H9 (cell line): ENCODE measurements around the gene TRHDE. TPM values are rescaled to one million over a fixed set of nuclear protein-coding genes. Genes with fewer than 3 reads are reported as not detected.

Source experiments
- DNase-seq: peaks from one replicate; pipeline ENCODE4 v3.0.0-alpha.2; 2017
- H2AFZ ChIP-seq: one replicate; pipeline ENCODE4 v1.6.1; 2013; ENCODE audit warnings: mild to moderate bottlenecking, low read length, control low read depth, moderate library complexity
- H2AK5ac ChIP-seq: 2 replicates; pipeline ENCODE4 v1.6.1; 2013; ENCODE audit warnings: low read length, control low read depth, mixed read lengths; ENCODE audit not compliant: insufficient read length
- H2BK120ac ChIP-seq: one replicate; pipeline ENCODE4 v1.6.1; 2013; ENCODE audit warnings: low read depth, mild to moderate bottlenecking, low read length, control low read depth, inconsistent platforms; ENCODE audit not compliant: poor library complexity, severe bottlenecking
- H2BK12ac ChIP-seq: 2 replicates; pipeline ENCODE4 v1.6.1; 2013; ENCODE audit warnings: low read length, control low read depth, mixed read lengths, low read depth; ENCODE audit not compliant: insufficient read length
- H2BK15ac ChIP-seq: 2 replicates; pipeline ENCODE4 v1.6.1; 2013; ENCODE audit warnings: low read depth, low read length, control low read depth
- H2BK20ac ChIP-seq: one replicate; pipeline ENCODE4 v1.6.1; 2013; ENCODE audit warnings: low read depth, mild to moderate bottlenecking, low read length, control low read depth, inconsistent platforms; ENCODE audit not compliant: poor library complexity, severe bottlenecking
- H2BK5ac ChIP-seq: 2 replicates; pipeline ENCODE4 v1.6.1; 2013; ENCODE audit warnings: low read length, control low read depth, mixed read lengths; ENCODE audit not compliant: insufficient read length
- H3K14ac ChIP-seq: 2 replicates; pipeline ENCODE4 v1.6.1; 2013; ENCODE audit warnings: low read length, control low read depth; ENCODE audit not compliant: insufficient read depth
- H3K18ac ChIP-seq: 2 replicates; pipeline ENCODE4 v1.6.1; 2013; ENCODE audit warnings: low read depth, mild to moderate bottlenecking, mixed read lengths, low read length, control low read depth; ENCODE audit not compliant: insufficient read length
- H3K23ac ChIP-seq: 2 replicates; pipeline ENCODE4 v1.6.1; 2013; ENCODE audit warnings: low read length, control low read depth, mixed read lengths, low read depth; ENCODE audit not compliant: insufficient read length
- H3K23me2 ChIP-seq: 2 replicates; pipeline ENCODE4 v1.6.1; 2013; ENCODE audit warnings: low read depth, mild to moderate bottlenecking, mixed read lengths, low read length, control low read depth; ENCODE audit not compliant: insufficient read length, poor library complexity, severe bottlenecking
- H3K27ac ChIP-seq: 2 replicates; pipeline ENCODE4 v1.5.1; 2013; ENCODE audit warnings: low read length, control low read depth, mixed read lengths, low read depth; ENCODE audit not compliant: insufficient read length
- H3K27me3 ChIP-seq: 2 replicates; pipeline ENCODE4 v1.6.1; 2013; ENCODE audit warnings: low read length, control low read depth, inconsistent platforms; ENCODE audit not compliant: insufficient read depth
- H3K4ac ChIP-seq: 2 replicates; pipeline ENCODE4 v1.6.1; 2013; ENCODE audit warnings: low read depth, mild to moderate bottlenecking, control low read depth, inconsistent platforms, low read length, moderate library complexity
- H3K4me1 ChIP-seq: 2 replicates; pipeline ENCODE4 v1.6.1; 2013; ENCODE audit warnings: low read length, control low read depth, inconsistent platforms; ENCODE audit not compliant: insufficient read depth
- H3K4me2 ChIP-seq: 2 replicates; pipeline ENCODE4 v1.6.1; 2013; ENCODE audit warnings: low read length, control low read depth, mixed read lengths; ENCODE audit not compliant: insufficient read length, insufficient read depth
- H3K56ac ChIP-seq: 2 replicates; pipeline ENCODE4 v1.6.1; 2013; ENCODE audit warnings: low read depth, mild to moderate bottlenecking, mixed read lengths, low read length, control low read depth; ENCODE audit not compliant: insufficient read length
- H3K79me1 ChIP-seq: 2 replicates; pipeline ENCODE4 v1.6.1; 2013; ENCODE audit warnings: low read depth, mild to moderate bottlenecking, moderate library complexity, low read length, control low read depth, inconsistent platforms; ENCODE audit not compliant: insufficient read depth, poor library complexity, severe bottlenecking
- H3K79me2 ChIP-seq: 2 replicates; pipeline ENCODE4 v1.6.1; 2013; ENCODE audit warnings: low read length, control low read depth, inconsistent platforms; ENCODE audit not compliant: insufficient read depth
- H3K9ac ChIP-seq: 2 replicates; pipeline ENCODE4 v1.6.1; 2013; ENCODE audit warnings: low read length, control low read depth, mixed read lengths; ENCODE audit not compliant: insufficient read length; ENCODE audit errors: extremely low read depth
- H3K9me3 ChIP-seq: one replicate; pipeline ENCODE4 v1.6.1; 2013; ENCODE audit warnings: low read depth, low read length, inconsistent platforms; ENCODE audit not compliant: control insufficient read depth
- H3T11ph ChIP-seq: one replicate; pipeline ENCODE4 v1.6.1; 2013; ENCODE audit warnings: mild to moderate bottlenecking, low read length, control low read depth, inconsistent platforms
- H4K20me1 ChIP-seq: one replicate; pipeline ENCODE4 v1.6.1; 2013; ENCODE audit not compliant: control insufficient read depth, insufficient read length, insufficient read depth
- H4K5ac ChIP-seq: 2 replicates; pipeline ENCODE4 v1.6.1; 2013; ENCODE audit warnings: low read depth, mild to moderate bottlenecking, mixed read lengths, low read length, control low read depth; ENCODE audit not compliant: insufficient read length
- H4K8ac ChIP-seq: replicated peaks from 2 replicates; pipeline ENCODE4 v1.6.1; 2013; ENCODE audit warnings: low read length, control low read depth, mixed read lengths, low read depth; ENCODE audit not compliant: insufficient read length
- H4K91ac ChIP-seq: 2 replicates; pipeline ENCODE4 v1.6.1; 2013; ENCODE audit warnings: low read depth, mild to moderate bottlenecking, moderate library complexity, mixed read lengths, low read length, control low read depth; ENCODE audit not compliant: insufficient read length
- H3K27ac Mint-ChIP-seq, 3 experiments: 2 replicates in 2 of 3; 3 replicates in 1 of 3; pipeline ENCODE4 v1.8.0; 2020 to 2021; ENCODE audit warnings: mixed read lengths in 3 of 3, mild to moderate bottlenecking in 1 of 3, moderate library complexity in 1 of 3
- H3K27me3 Mint-ChIP-seq: 2 replicates; pipeline ENCODE4 v1.8.0; 2021; ENCODE audit warnings: low read depth, mild to moderate bottlenecking, moderate library complexity, mixed read lengths
- H3K36me3 Mint-ChIP-seq, 3 experiments: 2 replicates in 2 of 3; 3 replicates in 1 of 3; pipeline ENCODE4 v1.8.0; 2020 to 2021; ENCODE audit warnings: low read depth in 3 of 3, mixed read lengths in 3 of 3; ENCODE audit not compliant: insufficient read depth in 1 of 3
- H3K4me1 Mint-ChIP-seq, 2 experiments: 2 replicates each; pipeline ENCODE4 v1.8.0; 2020; ENCODE audit warnings: mixed read lengths in 2 of 2
- H3K4me3 Mint-ChIP-seq, 2 experiments: 2 replicates in 1 of 2; 3 replicates in 1 of 2; pipeline ENCODE4 v1.8.0; 2020 to 2021; ENCODE audit warnings: mild to moderate bottlenecking in 2 of 2, mixed read lengths in 2 of 2, moderate library complexity in 1 of 2
- H3K9me3 Mint-ChIP-seq, 2 experiments: 2 replicates in 1 of 2; 3 replicates in 1 of 2; pipeline ENCODE4 v1.8.0; 2020; ENCODE audit warnings: mild to moderate bottlenecking in 2 of 2, mixed read lengths in 2 of 2, moderate library complexity in 1 of 2
- CTCF ChIP-seq: fragments of 200-600 bp; sonication (generic); conservative IDR thresholded peaks from 3 replicates; pipeline ENCODE4 v1.8.0; 2021; ENCODE audit warnings: antibody characterized with exemption, mild to moderate bottlenecking
- WGBS: extraction: QIAGEN DNeasy Blood & Tissue Kit; methylation state at CpG from one replicate; pipeline ENCODE4 v1.1.7; 2013; ENCODE audit warnings: missing lambda C conversion rate, low lambda C conversion rate, mixed read lengths; ENCODE audit not compliant: insufficient read length; ENCODE audit errors: extremely low coverage; 5-methylcytosine and 5-hydroxymethylcytosine counted together
- total RNA-seq: library from RNA; stranded (reverse); gene quantifications from 2 replicates; pipeline ENCODE4 v1.2.1, GENCODE V29; 2021

The TRHDE gene
- total RNA-seq, 1 experiment from 2014 or later, result 1.0 TPM

GRCh38 chr12:72337946-72338345 lies 65.8 kb downstream of the TRHDE start:
- H4K5ac ChIP-seq, result no peak overlapping the region
- H3K56ac ChIP-seq, result no peak overlapping the region
- no peak overlapping the region for H4K8ac ChIP-seq
- WGBS, result no CpG with 5 or more reads among the region's 8 CpGs
- H3T11ph ChIP-seq, result no peak overlapping the region
- H3K9ac ChIP-seq, result no peak overlapping the region
- H3K4me2 ChIP-seq, result no peak overlapping the region
- H3K4me1 Mint-ChIP-seq, result no peaks in the 10 kb centered on the region
- H3K23me2 ChIP-seq, result no peaks in the 10 kb centered on the region
- H2BK20ac ChIP-seq, result no peak overlapping the region
- H3K23ac ChIP-seq, result no peak overlapping the region
- no peaks in the 10 kb centered on the region for H3K79me2 ChIP-seq
- H2BK12ac ChIP-seq, result no peak overlapping the region
- no peak overlapping the region for H3K27ac ChIP-seq
- no peaks in the 10 kb centered on the region for H3K36me3 Mint-ChIP-seq
- no peaks in the 10 kb centered on the region for H3K79me1 ChIP-seq
- no peak overlapping the region for H3K27ac Mint-ChIP-seq
- H3K4ac ChIP-seq, result no peak overlapping the region
- H2AFZ ChIP-seq, result no peak overlapping the region
- H4K20me1 ChIP-seq, result no peaks in the 10 kb centered on the region
- no peak overlapping the region for H3K14ac ChIP-seq
- no peaks in the 10 kb centered on the region for H3K9me3 Mint-ChIP-seq
- no peak overlapping the region for H2BK15ac ChIP-seq
- DNase-seq, result no peak
- H3K18ac ChIP-seq, result no peak overlapping the region
- H2BK120ac ChIP-seq, result no peak overlapping the region
- no peak overlapping the region for H2AK5ac ChIP-seq
- no peak overlapping the region for H2BK5ac ChIP-seq
- H4K91ac ChIP-seq, result no peak overlapping the region
- H3K27me3 Mint-ChIP-seq, result no peaks in the 10 kb centered on the region; the same call in 1 of the 2 replicates
- H3K9me3 ChIP-seq, result no peaks in the 10 kb centered on the region
- H3K27me3 ChIP-seq, result no peaks in the 10 kb centered on the region
- no peak for TF ChIP-seq CTCF
- H3K4me1 ChIP-seq, result no peaks in the 10 kb centered on the region; the same call in 1 of the 2 replicates
- no peak overlapping the region for H3K4me3 Mint-ChIP-seq
